A549 (cell line): ENCODE results near the gene MLPH. TPM values are rescaled to one million over a fixed set of nuclear protein-coding genes. Genes with fewer than 3 reads are reported as not detected.

Experiments used
- ATAC-seq, 2 experiments: fragments of 200-7000 bp in 1 of 2; fragments of >200 bp in 1 of 2; cut with Nextera tagmentation in 1 of 2; cut with Tn5 transposase in 1 of 2; 3 replicates each; pipeline versions ENCODE4 v1.8.0 to v1.9.1; 2018 to 2020; ENCODE audit warnings: mild to moderate bottlenecking in 1 of 2, moderate library complexity in 1 of 2
- CTCF ChIA-PET: fragments of 300-600 bp; sonication (Branson Sonifier 250); formaldehyde crosslinking; extraction: SDS; loops from one replicate; lab custom pipeline; 2021; ENCODE audit warnings: antibody characterized with exemption, inconsistent platforms; lab: Yijun Ruan, JAX
- POLR2A ChIA-PET: fragments of 350-600 bp; formaldehyde crosslinking; extraction: SDS; loops from one replicate; lab custom pipeline; 2021; ENCODE audit warnings: antibody characterized with exemption, inconsistent platforms; lab: Yijun Ruan, JAX
- DNase-seq, 2 experiments: peaks; one replicate each; pipeline versions ENCODE4 v3.0.0 to v3.0.0-alpha.2; 2011 to 2016; ENCODE audit warnings: low read depth in 1 of 2, low spot score in 1 of 2
- FAIRE-seq: peaks from 2 replicates; lab custom pipeline; 2011; peaks lifted over from hg19 to GRCh38; lab: Jason Lieb, UNC
- H3K27ac ChIP-seq, 2 experiments: fragments of >200 bp; sonication (Bioruptor Twin); formaldehyde crosslinking; 3 replicates each; pipeline ENCODE4 v1.5.1; 2016 to 2017
- H3K4me1 ChIP-seq: fragments of >200 bp; sonication (Bioruptor Twin); formaldehyde crosslinking; 3 replicates; pipeline ENCODE4 v1.6.1; 2016
- H3K4me2 ChIP-seq: fragments of >200 bp; sonication (Bioruptor Twin); formaldehyde crosslinking; 3 replicates; pipeline ENCODE4 v1.6.1; 2016
- H3K4me3 ChIP-seq: fragments of >200 bp; sonication (Bioruptor Twin); formaldehyde crosslinking; 3 replicates; pipeline ENCODE4 v1.5.1; 2016
- H3K9me3 ChIP-seq: fragments of >200 bp; sonication (Bioruptor Twin); formaldehyde crosslinking; 3 replicates; pipeline ENCODE4 v1.6.1; 2016
- BHLHE40 ChIP-seq: IDR thresholded peaks from 2 replicates; pipeline ENCODE4 v1.6.1; 2012; ENCODE audit warnings: low read depth, low read length, inconsistent platforms
- CHD2 ChIP-seq: fragments of 150-350 bp; IDR thresholded peaks from 2 replicates; pipeline ENCODE4 v1.6.1; 2014; ENCODE audit warnings: low read length; ENCODE audit not compliant: partially characterized antibody
- EHF ChIP-seq: fragments of 250-450 bp; sonication (Bioruptor Pico); IDR thresholded peaks from 2 replicates; pipeline ENCODE4 v1.5.0; 2020; ENCODE audit warnings: mild to moderate bottlenecking
- EP300 ChIP-seq, 2 experiments: fragments of >200 bp; sonication (Bioruptor Twin); formaldehyde crosslinking; IDR thresholded peaks; 2 replicates in 1 of 2; 3 replicates in 1 of 2; pipeline ENCODE4 v1.6.1; 2016 to 2017
- FOSL2 ChIP-seq, 2 experiments: fragments of 450-650 bp in 1 of 2; fragments of >200 bp in 1 of 2; sonication (Bioruptor Twin) in 1 of 2; formaldehyde crosslinking; IDR thresholded peaks; 2 replicates each; pipeline versions ENCODE4 v1.5.0 to v1.6.1; 2016 to 2020; ENCODE audit warnings: mild to moderate bottlenecking in 1 of 2, moderate library complexity in 1 of 2
- FOXS1 ChIP-seq: fragments of 250-450 bp; sonication (Bioruptor Pico); IDR thresholded peaks from 2 replicates; pipeline ENCODE4 v1.5.0; 2020; ENCODE audit warnings: mild to moderate bottlenecking, moderate library complexity
- JUNB ChIP-seq: fragments of >200 bp; sonication (Bioruptor Twin); formaldehyde crosslinking; IDR thresholded peaks from 2 replicates; pipeline ENCODE4 v1.6.1; 2016
- KDM1A ChIP-seq: fragments of 200-600 bp; sonication (generic); IDR thresholded peaks from 2 replicates; pipeline ENCODE4 v1.6.1; 2016; ENCODE audit warnings: low read depth, mild to moderate bottlenecking
- MAFK ChIP-seq: fragments of 450-650 bp; IDR thresholded peaks from 2 replicates; pipeline ENCODE4 v1.6.1; 2014; ENCODE audit not compliant: partially characterized antibody
- MAX ChIP-seq: IDR thresholded peaks from 2 replicates; pipeline ENCODE4 v1.6.1; 2012
- NPAS2 ChIP-seq: fragments of 250-450 bp; sonication (Bioruptor Pico); IDR thresholded peaks from 2 replicates; pipeline ENCODE4 v1.8.0; 2022; ENCODE audit warnings: mild to moderate bottlenecking, moderate library complexity, borderline replicate concordance
- PHF8 ChIP-seq: fragments of 200-600 bp; sonication (generic); IDR thresholded peaks from 2 replicates; pipeline ENCODE4 v1.6.1; 2016; ENCODE audit warnings: low read depth, mild to moderate bottlenecking, antibody characterized with exemption, moderate library complexity, borderline replicate concordance
- RAD21 ChIP-seq, 2 experiments: fragments of >200 bp in 1 of 2; sonication (Bioruptor Twin) in 1 of 2; formaldehyde crosslinking in 1 of 2; IDR thresholded peaks in 1 of 2; conservative IDR thresholded peaks in 1 of 2; 2 replicates in 1 of 2; 3 replicates in 1 of 2; pipeline ENCODE4 v1.6.1; 2012 to 2018; ENCODE audit warnings: inconsistent platforms in 1 of 2
- SMC3 ChIP-seq: fragments of >200 bp; sonication (Bioruptor Twin); formaldehyde crosslinking; IDR thresholded peaks from 3 replicates; pipeline ENCODE4 v1.6.1; 2018; ENCODE audit warnings: inconsistent platforms
- WGBS: methylation state at CpG from one replicate; pipeline ENCODE4 v1.1.6; 2017; ENCODE audit errors: missing lambda C conversion rate; 5-methylcytosine and 5-hydroxymethylcytosine counted together
- polyA plus RNA-seq, 4 experiments: library from polyadenylated mRNA; depleted of rRNA in 3 of 4; stranded (reverse); fragments of >200 nt; fragmentation: RNase III in 1 of 4; extraction: RNeasy Plus Mini Kit Qiagen cat#74134 plus additional on column Dnase treatment in 1 of 4; gene quantifications; 2 replicates in 3 of 4; 3 replicates in 1 of 4; pipeline ENCODE4 v1.2.3, GENCODE V29; 2011 to 2017
- TF ChIP-seq, protein P1 (sequence below): IDR thresholded peaks from 2 replicates; pipeline ENCODE4 v1.6.1; 2012; ENCODE audit warnings: low read depth, borderline replicate concordance
- TF ChIP-seq, protein P2 (sequence below): fragments of 200-600 bp; sonication (generic); IDR thresholded peaks from 2 replicates; pipeline ENCODE4 v1.6.1; 2016; ENCODE audit warnings: antibody characterized with exemption, mild to moderate bottlenecking, moderate library complexity
- TF ChIP-seq, protein P3 (sequence below): fragments of 150-350 bp; IDR thresholded peaks from 2 replicates; pipeline ENCODE4 v1.6.1; 2014; ENCODE audit warnings: low read depth, mild to moderate bottlenecking, low read length

MLPH gene
- polyA plus RNA-seq, 2 of the 4 experiments (the other 2 are of a cell fraction), result 218 to 350 TPM

- Histone ChIP-seq H3K4me2 (peak within 1 kb of the TSS; percentile 41), H3K27ac (peak within 1 kb of the TSS in 1 of 2 experiments; percentile 69; a peak in 3 of 6 replicates), H3K4me1 (peaks cover 31% of the 10 kb centered on the region), H3K4me3 (no peak within 1 kb of the TSS)
- CTCF ChIA-PET, result interaction anchor here (0.6 to 2.1 kb wide), 2 partner anchors 18 to 381 kb away, joined by 3 to 12 read pairs; no protein-coding TSS in a partner anchor
- DNase-seq (peak; percentile 44 to 48), ATAC-seq (peak; percentile 67 to 71), FAIRE-seq (no peak)
- TF ChIP-seq MAX (no peak), BHLHE40 (0 out of 2 replicates have a peak, but pooled peaks have one; percentile 5), FOSL2 (IDR thresholded peaks at IDR 0.05) (0 out of 2 replicates have a peak, but pooled peaks have one; percentile 20), FOSL2 (CRISPR knock-in tag; IDR thresholded peaks at IDR 0.05) (peak; percentile 62), FOXS1 (CRISPR knock-in tag) (no peak)
- TF ChIP-seq, all 56 proteins: peak for 2
- WGBS, result 58% methylated on average over 16 of the region's 16 CpGs
- no peaks in the 10 kb centered on the region for H3K9me3 ChIP-seq
- POLR2A ChIA-PET, result no interaction called here
These were observed 103.5 kb downstream of the MLPH start, which contains the start of gene RAB17 for GRCh38 chr2:237590272-237591140. RAB17 (minus strand) TSS chr2:237590734; CDS start chr2:237586154, 4,580 bp downstream.

GRCh38 chr2:237591141-237591881 is 104.3 kb downstream of the MLPH start:
- FAIRE-seq (no peak), DNase-seq (no peak), ATAC-seq (no peak)
- Histone ChIP-seq H3K4me3 (no peak overlapping the region), H3K9me3 (no peaks in the 10 kb centered on the region), H3K27ac (peak overlapping the region in 1 of 2 experiments; percentile 69; a peak in 2 of 6 replicates), H3K4me2 (peak overlapping the region; percentile 41; the same call in 2 of the 3 replicates), H3K4me1 (peaks cover 32% of the 10 kb centered on the region)
- TF ChIP-seq FOSL2 (IDR thresholded peaks at IDR 0.05) (no peak), FOSL2 (CRISPR knock-in tag; IDR thresholded peaks at IDR 0.05) (no peak), EHF (CRISPR knock-in tag) (no peak), CHD2 (no peak), NPAS2 (no peak), MAFK (no peak), EP300 (IDR thresholded peaks at IDR 0.05) (no peak), MAX (no peak), JUNB (no peak), RAD21 (conservative IDR thresholded peaks at IDR 0.05 in 1 of 2, IDR thresholded peaks at IDR 0.05 in 1 of 2) (no peak), PHF8 (no peak), KDM1A (no peak), SMC3 (no peak)
- TF ChIP-seq, protein P1, sequence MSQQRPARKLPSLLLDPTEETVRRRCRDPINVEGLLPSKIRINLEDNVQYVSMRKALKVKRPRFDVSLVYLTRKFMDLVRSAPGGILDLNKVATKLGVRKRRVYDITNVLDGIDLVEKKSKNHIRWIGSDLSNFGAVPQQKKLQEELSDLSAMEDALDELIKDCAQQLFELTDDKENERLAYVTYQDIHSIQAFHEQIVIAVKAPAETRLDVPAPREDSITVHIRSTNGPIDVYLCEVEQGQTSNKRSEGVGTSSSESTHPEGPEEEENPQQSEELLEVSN, result no peak
- TF ChIP-seq, protein P2, sequence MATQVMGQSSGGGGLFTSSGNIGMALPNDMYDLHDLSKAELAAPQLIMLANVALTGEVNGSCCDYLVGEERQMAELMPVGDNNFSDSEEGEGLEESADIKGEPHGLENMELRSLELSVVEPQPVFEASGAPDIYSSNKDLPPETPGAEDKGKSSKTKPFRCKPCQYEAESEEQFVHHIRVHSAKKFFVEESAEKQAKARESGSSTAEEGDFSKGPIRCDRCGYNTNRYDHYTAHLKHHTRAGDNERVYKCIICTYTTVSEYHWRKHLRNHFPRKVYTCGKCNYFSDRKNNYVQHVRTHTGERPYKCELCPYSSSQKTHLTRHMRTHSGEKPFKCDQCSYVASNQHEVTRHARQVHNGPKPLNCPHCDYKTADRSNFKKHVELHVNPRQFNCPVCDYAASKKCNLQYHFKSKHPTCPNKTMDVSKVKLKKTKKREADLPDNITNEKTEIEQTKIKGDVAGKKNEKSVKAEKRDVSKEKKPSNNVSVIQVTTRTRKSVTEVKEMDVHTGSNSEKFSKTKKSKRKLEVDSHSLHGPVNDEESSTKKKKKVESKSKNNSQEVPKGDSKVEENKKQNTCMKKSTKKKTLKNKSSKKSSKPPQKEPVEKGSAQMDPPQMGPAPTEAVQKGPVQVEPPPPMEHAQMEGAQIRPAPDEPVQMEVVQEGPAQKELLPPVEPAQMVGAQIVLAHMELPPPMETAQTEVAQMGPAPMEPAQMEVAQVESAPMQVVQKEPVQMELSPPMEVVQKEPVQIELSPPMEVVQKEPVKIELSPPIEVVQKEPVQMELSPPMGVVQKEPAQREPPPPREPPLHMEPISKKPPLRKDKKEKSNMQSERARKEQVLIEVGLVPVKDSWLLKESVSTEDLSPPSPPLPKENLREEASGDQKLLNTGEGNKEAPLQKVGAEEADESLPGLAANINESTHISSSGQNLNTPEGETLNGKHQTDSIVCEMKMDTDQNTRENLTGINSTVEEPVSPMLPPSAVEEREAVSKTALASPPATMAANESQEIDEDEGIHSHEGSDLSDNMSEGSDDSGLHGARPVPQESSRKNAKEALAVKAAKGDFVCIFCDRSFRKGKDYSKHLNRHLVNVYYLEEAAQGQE, result no peak
- TF ChIP-seq, protein P3, sequence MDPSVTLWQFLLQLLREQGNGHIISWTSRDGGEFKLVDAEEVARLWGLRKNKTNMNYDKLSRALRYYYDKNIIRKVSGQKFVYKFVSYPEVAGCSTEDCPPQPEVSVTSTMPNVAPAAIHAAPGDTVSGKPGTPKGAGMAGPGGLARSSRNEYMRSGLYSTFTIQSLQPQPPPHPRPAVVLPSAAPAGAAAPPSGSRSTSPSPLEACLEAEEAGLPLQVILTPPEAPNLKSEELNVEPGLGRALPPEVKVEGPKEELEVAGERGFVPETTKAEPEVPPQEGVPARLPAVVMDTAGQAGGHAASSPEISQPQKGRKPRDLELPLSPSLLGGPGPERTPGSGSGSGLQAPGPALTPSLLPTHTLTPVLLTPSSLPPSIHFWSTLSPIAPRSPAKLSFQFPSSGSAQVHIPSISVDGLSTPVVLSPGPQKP, result no peak
- 82% methylated on average over 19 of the region's 19 CpGs for WGBS
- ChIA-PET POLR2A (no interaction called here), CTCF (interaction anchor here (1.4 to 2.1 kb wide), 2 partner anchors 19 kb away, joined by 7 to 12 read pairs; no protein-coding TSS in a partner anchor)
